K562 (cell line): ENCODE measurements around the gene FAM120B. TPM values are rescaled to one million over a fixed set of nuclear protein-coding genes. Genes with fewer than 3 reads are reported as not detected.

ENCODE experiments used
- ATAC-seq: fragments of 200-7000 bp; cut with Tn5 transposase; 3 replicates; pipeline ENCODE4 v1.9.1; 2020; ENCODE audit warnings: moderate library complexity
- BruUV-seq: library from RNA; stranded (reverse); fragments of 400-500 nt; replicated peaks from 2 replicates; lab custom pipeline; 2021; lab: Mats Ljungman, UMichigan
- CTCF ChIA-PET: fragments of 300-600 bp; formaldehyde crosslinking; extraction: SDS; loops from one replicate; lab custom pipeline; 2021; ENCODE audit warnings: low intra/inter-chr PET ratio; lab: Yijun Ruan, JAX
- POLR2A ChIA-PET: fragments of 300-600, 350-650 bp; sonication (Branson Sonifier 250); formaldehyde crosslinking; extraction: SDS; loops from one replicate; lab custom pipeline; 2021; ENCODE audit warnings: antibody characterized with exemption, inconsistent platforms; lab: Yijun Ruan, JAX
- DNase-seq, 4 experiments: peaks; one replicate each; pipeline versions ENCODE4 v3.0.0 to v3.0.0-alpha.2; 2011 to 2018; ENCODE audit warnings: low spot score in 3 of 4, mixed read lengths in 3 of 4; ENCODE audit errors: extremely low read depth in 1 of 4
- FAIRE-seq: peaks from 2 replicates; lab custom pipeline; 2011; peaks lifted over from hg19 to GRCh38; lab: Jason Lieb, UNC
- H2AFZ ChIP-seq: 2 replicates; pipeline ENCODE4 v1.6.0; 2011; ENCODE audit warnings: low read depth, low read length, control low read depth, inconsistent platforms
- H3K27ac ChIP-seq: fragments of 200-600 bp; 3 replicates; pipeline ENCODE4 v1.8.0; 2011; ENCODE audit warnings: low read depth, mild to moderate bottlenecking, control low read depth, inconsistent platforms, low read length, moderate library complexity, mixed read lengths; ENCODE audit errors: extremely low read depth
- H3K27me3 ChIP-seq, 2 experiments: fragments of 300-600 bp in 1 of 2; 2 replicates in 1 of 2; 3 replicates in 1 of 2; pipeline versions ENCODE4 v1.6.0 to v1.8.0; 2011; ENCODE audit warnings: inconsistent platforms in 2 of 2, low read length in 2 of 2, mild to moderate bottlenecking in 1 of 2, mixed read lengths in 1 of 2, moderate library complexity in 1 of 2; ENCODE audit not compliant: control insufficient read depth in 2 of 2, insufficient read depth in 2 of 2
- H3K36me3 ChIP-seq: fragments of 300-600 bp; 3 replicates; pipeline ENCODE4 v1.8.0; 2011; ENCODE audit warnings: mild to moderate bottlenecking, low read length, inconsistent platforms; ENCODE audit not compliant: control insufficient read depth, insufficient read depth
- H3K4me1 ChIP-seq, 2 experiments: fragments of 200-600 bp in 1 of 2; replicated peaks in 1 of 2; 2 replicates in 1 of 2; 3 replicates in 1 of 2; pipeline versions ENCODE4 v1.5.1 to v1.8.0; 2011; ENCODE audit warnings: inconsistent platforms in 2 of 2, low read length in 2 of 2, mild to moderate bottlenecking in 1 of 2, mixed read lengths in 1 of 2, moderate library complexity in 1 of 2; ENCODE audit not compliant: control insufficient read depth in 2 of 2, insufficient read depth in 2 of 2
- H3K4me2 ChIP-seq: 2 replicates; pipeline ENCODE4 v1.6.1; 2011; ENCODE audit warnings: low read length, control low read depth, inconsistent platforms, mixed read lengths; ENCODE audit not compliant: insufficient read depth
- H3K4me3 ChIP-seq: fragments of 200-600 bp; sonication (generic), shearing (Covaris generic); 2 replicates; pipeline ENCODE4 v1.5.1; 2016; ENCODE audit warnings: control low read depth, inconsistent platforms
- H3K79me2 ChIP-seq: fragments of 200-600 bp; 3 replicates; pipeline ENCODE4 v1.8.0; 2011; ENCODE audit warnings: low read length, inconsistent platforms; ENCODE audit not compliant: control insufficient read depth, insufficient read depth
- H3K9ac ChIP-seq, 2 experiments: 2 replicates each; pipeline versions ENCODE4 v1.6.0 to v1.6.1; 2011; ENCODE audit warnings: low read depth in 2 of 2, low read length in 2 of 2, control low read depth in 1 of 2, inconsistent platforms in 1 of 2, mild to moderate bottlenecking in 1 of 2, mixed read lengths in 1 of 2; ENCODE audit not compliant: insufficient read depth in 1 of 2
- H3K9me1 ChIP-seq: one replicate; pipeline ENCODE4 v1.6.0; 2011; ENCODE audit warnings: inconsistent platforms, mild to moderate bottlenecking, low read length, moderate library complexity; ENCODE audit not compliant: control insufficient read depth, insufficient read depth
- H3K9me3 ChIP-seq: replicated peaks from 2 replicates; pipeline ENCODE4 v1.5.1; 2011; ENCODE audit warnings: low read depth, low read length, inconsistent platforms; ENCODE audit not compliant: control insufficient read depth, insufficient read depth
- H4K20me1 ChIP-seq: replicated peaks from 2 replicates; pipeline ENCODE4 v1.6.1; 2011; ENCODE audit warnings: low read length, inconsistent platforms, mixed read lengths; ENCODE audit not compliant: control insufficient read depth, insufficient read depth
- E2F3 ChIP-seq: fragments of 250-450 bp; sonication (Bioruptor Pico); IDR thresholded peaks from 2 replicates; pipeline ENCODE4 v1.4.0; 2020; ENCODE audit warnings: mild to moderate bottlenecking
- KDM1A ChIP-seq, 2 experiments: fragments of 450-650 bp; IDR thresholded peaks; 2 replicates each; pipeline ENCODE4 v1.6.1; 2016; ENCODE audit warnings: mild to moderate bottlenecking in 2 of 2
- KDM5B ChIP-seq: fragments of 200-600 bp; sonication (generic); IDR thresholded peaks from 2 replicates; pipeline ENCODE4 v1.6.1; 2012; ENCODE audit warnings: low read depth, mild to moderate bottlenecking, moderate library complexity, low read length, control low read depth, inconsistent platforms; ENCODE audit not compliant: insufficient replicate concordance
- LARP7 ChIP-seq: fragments of 450-650 bp; IDR thresholded peaks from 2 replicates; pipeline ENCODE4 v1.6.1; 2016
- NFIX ChIP-seq: fragments of 250-450 bp; sonication (Bioruptor Pico); IDR thresholded peaks from 2 replicates; pipeline ENCODE4 v1.4.0; 2020; ENCODE audit warnings: low read depth, mild to moderate bottlenecking, moderate library complexity
- NR2C1 ChIP-seq, 2 experiments: fragments of 450-650 bp; IDR thresholded peaks; 2 replicates each; pipeline ENCODE4 v1.6.1; 2017; ENCODE audit warnings: mild to moderate bottlenecking in 2 of 2, antibody characterized with exemption in 1 of 2, inconsistent platforms in 1 of 2, missing compliant biosample characterization in 1 of 2, missing genetic modification characterization in 1 of 2
- PRPF4 ChIP-seq: fragments of 200-400 bp; formaldehyde crosslinking; IDR thresholded peaks from one replicate; pipeline ENCODE4 v1.6.1; 2017; ENCODE audit warnings: low read length, low read depth, mild to moderate bottlenecking; ENCODE audit not compliant: insufficient read depth, poor library complexity, severe bottlenecking
- PTTG1 ChIP-seq: fragments of 450-650 bp; IDR thresholded peaks from 2 replicates; pipeline ENCODE4 v1.6.1; 2016; ENCODE audit warnings: low read depth, mild to moderate bottlenecking, missing genetic modification characterization, missing compliant biosample characterization
- ZBTB33 ChIP-seq: sonication (generic); formaldehyde crosslinking; IDR thresholded peaks from 2 replicates; pipeline ENCODE4 v1.8.1; 2023; ENCODE audit warnings: mild to moderate bottlenecking, missing genetic modification reagents
- whole genome bisulfite sequencing: fragments of 100-300 bp; shearing (Covaris generic); methylation state at CpG from one replicate; pipeline ENCODE4 v1.1.6; 2016; ENCODE audit warnings: low coverage, mixed read lengths; ENCODE audit not compliant: insufficient coverage; ENCODE audit errors: missing lambda C conversion rate; 5-methylcytosine and 5-hydroxymethylcytosine counted together
- in situ Hi-C: fragments of 300-500 bp; cut with MboI; formaldehyde crosslinking; loops from 4 replicates; pipeline ENCODE4 v1.15.0; 2018; ENCODE audit warnings: inconsistent platforms, mixed read lengths
- intact Hi-C: fragments of 100-400 bp; cut with micrococcal nuclease; formaldehyde crosslinking; loops from 2 replicates; pipeline ENCODE4 v1.14.2; 2022
- polyA plus RNA-seq, 8 experiments: library from polyadenylated mRNA; depleted of rRNA in 4 of 8; stranded (reverse) in 5 of 8; unstranded in 3 of 8; fragments of >200 nt; fragmentation: Nextera tagmentation in 2 of 8; fragmentation: Illumina TruSeq in 1 of 8; extraction: Ambion mirVana in 2 of 8; extraction: Trizol in 1 of 8; gene quantifications; 2 replicates each; pipeline versions ENCODE4 v1.2.1 to v1.2.3, GENCODE V29; 2011 to 2014; ENCODE audit warnings: inconsistent platforms in 1 of 8, missing spikeins in 1 of 8
- total RNA-seq, 7 experiments: library from RNA; depleted of rRNA in 6 of 7; stranded (reverse); fragments of >200 nt in 6 of 7; fragmentation: Illumina TruSeq in 2 of 7; extraction: Trizol in 2 of 7; gene quantifications; 2 replicates each; pipeline versions ENCODE4 v1.2.1 to v1.2.3, GENCODE V29; 2011 to 2021; ENCODE audit warnings: low replicate concordance in 1 of 7

FAM120B gene
- total and polyA plus RNA-seq, 9 of the 15 experiments (the other 6 are each of a cell fraction or from before 2014, with no cell fraction given), result 3.5 to 22.6 (median 14.7) TPM

- TF ChIP-seq ZBTB33 (CRISPR knock-in tag) (no peak), NR2C1 (IDR thresholded peaks at IDR 0.05) (no peak), NR2C1 (tag; IDR thresholded peaks at IDR 0.05) (no peak), E2F3 (CRISPR knock-in tag) (no peak), NFIX (CRISPR knock-in tag) (no peak), PRPF4 (no peak), KDM5B (no peak)
These were observed 49.1 kb downstream of the FAM120B start (continued) for GRCh38 chr6:170355661-170356060.

GRCh38 chr6:170357812-170358211 is 51.3 kb downstream of the FAM120B start:
- H2AFZ ChIP-seq, result no peak overlapping the region
- intact Hi-C loops, result no loop called here
- WGBS, result 81% methylated on average over 5 of the region's 5 CpGs
- no peaks in the 10 kb centered on the region for H3K79me2 ChIP-seq
- FAIRE-seq (no peak), DNase-seq (no peak), ATAC-seq (no peak)
- H3K27ac ChIP-seq, result no peak overlapping the region; the same call in 2 of the 3 replicates
- no peak overlapping the region for H3K9ac ChIP-seq
- no TSS peak for BruUV-seq
- no peak overlapping the region for H3K4me3 ChIP-seq
- no peaks in the 10 kb centered on the region for H3K27me3 ChIP-seq
- in situ Hi-C loops, result no loop called here
- ChIA-PET CTCF (no interaction called here), POLR2A (no interaction called here)
- H3K9me3 ChIP-seq, result no peaks in the 10 kb centered on the region
- H3K9me1 ChIP-seq, result no peaks in the 10 kb centered on the region
- 0 out of 2 replicates have a peak, but pooled peaks cover 5% of the 10 kb centered on the region for H4K20me1 ChIP-seq
- no peak overlapping the region for H3K4me2 ChIP-seq
- TF ChIP-seq PTTG1 (tag) (no peak), LARP7 (no peak), KDM1A (IDR thresholded peaks at IDR 0.05) (peak in 1 of 2 experiments; percentile 87; a peak in 1 of 4 replicates)
- H3K36me3 ChIP-seq, result peaks cover 40% of the 10 kb centered on the region; the same call in 2 of the 3 replicates
- H3K4me1 ChIP-seq, result no peaks in the 10 kb centered on the region
